Measurements from ENCODE around the gene RNF144A.

RNF144A gene

GRCh38 chr2:7004636-7005035 lies 87.4 kb downstream of the RNF144A start:
- H3K4me1 ChIP-seq (ENCODE audit: control insufficient read depth, insufficient read depth, low read length): no peaks in the 10 kb centered on the region
- H3K9ac ChIP-seq (ENCODE audit: low read depth, low read length): no peak overlapping the region
- H3K36me3 ChIP-seq (ENCODE audit: control insufficient read depth, insufficient read depth, low read length): no peaks in the 10 kb centered on the region
- no peak overlapping the region for H3K4me3 ChIP-seq (ENCODE audit: low read depth, low read length)
- H3K9me3 ChIP-seq (ENCODE audit: control insufficient read depth, insufficient read depth, low read length): no peaks in the 10 kb centered on the region
- H3K27me3 ChIP-seq (ENCODE audit: control insufficient read depth, insufficient read depth, low read length): no peaks in the 10 kb centered on the region

GRCh38 chr2:7007488-7007845 lies 90.3 kb downstream of the RNF144A start:
- H3K9me3 ChIP-seq (ENCODE audit: control insufficient read depth, insufficient read depth, low read length): no peaks in the 10 kb centered on the region
- H3K9ac ChIP-seq (ENCODE audit: low read depth, low read length): no peak overlapping the region
- H3K4me3 ChIP-seq (ENCODE audit: low read depth, low read length): no peak overlapping the region
- H3K36me3 ChIP-seq (ENCODE audit: control insufficient read depth, insufficient read depth, low read length): no peaks in the 10 kb centered on the region
- H3K4me1 ChIP-seq (ENCODE audit: control insufficient read depth, insufficient read depth, low read length): no peaks in the 10 kb centered on the region
- no peaks in the 10 kb centered on the region for H3K27me3 ChIP-seq (ENCODE audit: control insufficient read depth, insufficient read depth, low read length)

GRCh38 chr2:7007846-7008741 lies 90.9 kb downstream of the RNF144A start:
- no peak overlapping the region for H3K9ac ChIP-seq (ENCODE audit: low read depth, low read length)
- H3K4me1 ChIP-seq (ENCODE audit: control insufficient read depth, insufficient read depth, low read length): no peaks in the 10 kb centered on the region

GRCh38 chr2:7009207-7009911 lies 92.1 kb downstream of the RNF144A start:
- Histone ChIP-seq H3K4me3 (ENCODE audit: low read depth, low read length) (no peak overlapping the region), H3K36me3 (ENCODE audit: control insufficient read depth, insufficient read depth, low read length) (no peaks in the 10 kb centered on the region), H3K9ac (ENCODE audit: low read depth, low read length) (no peak overlapping the region), H3K27me3 (ENCODE audit: control insufficient read depth, insufficient read depth, low read length) (no peaks in the 10 kb centered on the region), H3K9me3 (ENCODE audit: control insufficient read depth, insufficient read depth, low read length) (no peaks in the 10 kb centered on the region), H3K4me1 (ENCODE audit: control insufficient read depth, insufficient read depth, low read length) (no peaks in the 10 kb centered on the region)

More at GRCh38 chr2:7007846-7008741, 90.9 kb downstream of the RNF144A start:
- no peaks in the 10 kb centered on the region for H3K9me3 ChIP-seq (ENCODE audit: control insufficient read depth, insufficient read depth, low read length)
- H3K36me3 ChIP-seq (ENCODE audit: control insufficient read depth, insufficient read depth, low read length): no peaks in the 10 kb centered on the region
- no peak overlapping the region for H3K4me3 ChIP-seq (ENCODE audit: low read depth, low read length)
- no peaks in the 10 kb centered on the region for H3K27me3 ChIP-seq (ENCODE audit: control insufficient read depth, insufficient read depth, low read length)

- Histone ChIP-seq H3K27me3 (ENCODE audit: control insufficient read depth, insufficient read depth, low read length) (no peaks in the 10 kb centered on the region), H3K36me3 (ENCODE audit: control insufficient read depth, insufficient read depth, low read length) (no peaks in the 10 kb centered on the region), H3K4me3 (ENCODE audit: low read depth, low read length) (no peak overlapping the region), H3K9ac (ENCODE audit: low read depth, low read length) (no peak overlapping the region), H3K9me3 (ENCODE audit: control insufficient read depth, insufficient read depth, low read length) (no peaks in the 10 kb centered on the region), H3K4me1 (ENCODE audit: control insufficient read depth, insufficient read depth, low read length) (no peaks in the 10 kb centered on the region)
These were observed 93.3 kb downstream of the RNF144A start for GRCh38 chr2:7010391-7011054.

- no peak overlapping the region for H3K9ac ChIP-seq (ENCODE audit: low read depth, low read length)
These were observed 94.3 kb downstream of the RNF144A start for GRCh38 chr2:7011356-7012083.

GRCh38 chr2:7012141-7012764 lies 95.0 kb downstream of the RNF144A start:
- Histone ChIP-seq H3K9me3 (ENCODE audit: control insufficient read depth, insufficient read depth, low read length) (no peaks in the 10 kb centered on the region), H3K4me3 (ENCODE audit: low read depth, low read length) (no peak overlapping the region), H3K9ac (ENCODE audit: low read depth, low read length) (no peak overlapping the region), H3K27me3 (ENCODE audit: control insufficient read depth, insufficient read depth, low read length) (no peaks in the 10 kb centered on the region), H3K4me1 (ENCODE audit: control insufficient read depth, insufficient read depth, low read length) (no peaks in the 10 kb centered on the region), H3K36me3 (ENCODE audit: control insufficient read depth, insufficient read depth, low read length) (no peaks in the 10 kb centered on the region)

More at GRCh38 chr2:7011356-7012083, 94.3 kb downstream of the RNF144A start:
- H3K4me3 ChIP-seq (ENCODE audit: low read depth, low read length): no peak overlapping the region
- no peaks in the 10 kb centered on the region for H3K36me3 ChIP-seq (ENCODE audit: control insufficient read depth, insufficient read depth, low read length)
- no peaks in the 10 kb centered on the region for H3K4me1 ChIP-seq (ENCODE audit: control insufficient read depth, insufficient read depth, low read length)
- H3K9me3 ChIP-seq (ENCODE audit: control insufficient read depth, insufficient read depth, low read length): no peaks in the 10 kb centered on the region
- H3K27me3 ChIP-seq (ENCODE audit: control insufficient read depth, insufficient read depth, low read length): no peaks in the 10 kb centered on the region

- Histone ChIP-seq H3K36me3 (ENCODE audit: control insufficient read depth, insufficient read depth, low read length) (no peaks in the 10 kb centered on the region), H3K9me3 (ENCODE audit: control insufficient read depth, insufficient read depth, low read length) (no peaks in the 10 kb centered on the region), H3K4me1 (ENCODE audit: control insufficient read depth, insufficient read depth, low read length) (peaks cover 4% of the 10 kb centered on the region), H3K4me3 (ENCODE audit: low read depth, low read length) (no peak overlapping the region), H3K27me3 (ENCODE audit: control insufficient read depth, insufficient read depth, low read length) (no peaks in the 10 kb centered on the region), H3K9ac (ENCODE audit: low read depth, low read length) (no peak overlapping the region)
These were observed 96.4 kb downstream of the RNF144A start for GRCh38 chr2:7013471-7014160.

GRCh38 chr2:7014174-7014640 lies 97.0 kb downstream of the RNF144A start:
- H3K4me3 ChIP-seq (ENCODE audit: low read depth, low read length): no peak overlapping the region
- no peaks in the 10 kb centered on the region for H3K9me3 ChIP-seq (ENCODE audit: control insufficient read depth, insufficient read depth, low read length)
- no peak overlapping the region for H3K9ac ChIP-seq (ENCODE audit: low read depth, low read length)
- no peaks in the 10 kb centered on the region for H3K36me3 ChIP-seq (ENCODE audit: control insufficient read depth, insufficient read depth, low read length)
- no peaks in the 10 kb centered on the region for H3K27me3 ChIP-seq (ENCODE audit: control insufficient read depth, insufficient read depth, low read length)
- H3K4me1 ChIP-seq (ENCODE audit: control insufficient read depth, insufficient read depth, low read length): peaks cover 4% of the 10 kb centered on the region

- H3K9ac ChIP-seq (ENCODE audit: low read depth, low read length): no peak overlapping the region
- no peak overlapping the region for H3K4me3 ChIP-seq (ENCODE audit: low read depth, low read length)
- no peaks in the 10 kb centered on the region for H3K9me3 ChIP-seq (ENCODE audit: control insufficient read depth, insufficient read depth, low read length)
- H3K27me3 ChIP-seq (ENCODE audit: control insufficient read depth, insufficient read depth, low read length): no peaks in the 10 kb centered on the region
- H3K36me3 ChIP-seq (ENCODE audit: control insufficient read depth, insufficient read depth, low read length): no peaks in the 10 kb centered on the region
- H3K4me1 ChIP-seq (ENCODE audit: control insufficient read depth, insufficient read depth, low read length): peaks cover 4% of the 10 kb centered on the region
These were observed 98.1 kb downstream of the RNF144A start for GRCh38 chr2:7015007-7015950.

All from iPS-15b (cell line).